Anterior cingulate cortex (tissue), 58 donors: ENCODE measurements around the gene DIP2A.

ENCODE experiments used
- DNase-seq, 58 donors: peaks; one replicate each; lab custom pipeline; 2025; lab: John Stamatoyannopoulos, UW

Gene DIP2A

GRCh38 chr21:46552865-46553379 lies 94.2 kb downstream of the DIP2A start:
- DNase-seq, result no peak

GRCh38 chr21:46553993-46554392 lies 95.3 kb downstream of the DIP2A start:
- DNase-seq, result no peak

DNA sequence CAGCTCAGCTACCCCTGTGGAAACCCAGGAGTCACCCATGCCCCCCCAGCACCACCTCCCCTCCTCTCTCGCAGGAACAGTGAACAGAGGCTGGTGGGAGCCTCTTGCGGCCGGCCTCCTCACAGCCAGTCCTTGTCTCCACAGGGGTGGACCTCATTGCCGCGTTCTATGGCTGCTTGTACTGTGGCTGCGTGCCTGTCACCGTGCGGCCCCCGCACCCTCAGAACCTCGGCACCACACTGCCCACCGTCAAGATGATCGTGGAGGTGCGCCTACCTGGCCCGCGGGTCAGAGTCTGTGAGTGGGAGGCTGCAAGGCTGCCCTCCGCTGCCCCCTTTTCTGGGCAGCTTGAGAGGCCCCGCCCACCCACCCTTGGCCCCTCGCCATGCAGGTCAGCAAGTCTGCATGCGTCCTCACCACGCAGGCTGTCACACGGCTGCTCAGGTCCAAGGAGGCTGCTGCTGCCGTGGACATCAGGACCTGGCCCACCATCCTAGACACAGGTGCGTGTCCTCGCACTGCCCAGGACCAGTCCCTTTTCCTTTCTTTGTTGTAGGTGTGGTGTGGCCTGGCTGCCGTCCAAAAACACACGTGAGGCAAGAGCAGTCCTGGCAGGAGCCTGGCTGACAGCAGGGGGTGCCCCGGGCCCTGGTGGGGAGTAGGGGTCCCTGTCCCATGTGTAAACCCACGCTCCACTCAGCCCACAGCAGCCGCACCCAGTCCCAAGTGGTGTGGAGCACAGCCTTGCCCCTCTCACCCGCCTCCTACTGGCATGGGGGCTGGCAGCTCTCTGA lies 95.9 kb downstream of the DIP2A start:
- DNase-seq, result no peak

- no peak for DNase-seq
These were observed 96.5 kb downstream of the DIP2A start for GRCh38 chr21:46555225-46555617.

DNA sequence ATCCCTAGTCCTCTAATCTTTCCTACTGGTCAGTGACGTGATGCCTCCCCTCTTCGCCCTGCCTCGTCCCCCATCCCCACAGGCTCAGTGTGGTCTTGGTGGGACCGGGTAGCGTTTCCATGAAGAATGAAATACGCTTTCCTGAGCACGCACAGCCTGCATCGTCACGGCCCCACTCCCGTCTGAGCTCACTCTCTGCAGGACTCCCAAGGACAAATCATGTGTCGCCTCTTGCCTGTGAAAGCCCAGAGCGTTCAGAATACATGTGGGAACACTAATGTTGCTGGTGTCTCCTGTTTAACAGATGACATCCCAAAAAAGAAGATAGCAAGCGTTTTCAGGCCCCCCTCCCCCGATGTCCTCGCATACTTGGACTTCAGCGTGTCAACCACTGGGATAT lies 97.0 kb downstream of the DIP2A start:
- no peak for DNase-seq

DNA sequence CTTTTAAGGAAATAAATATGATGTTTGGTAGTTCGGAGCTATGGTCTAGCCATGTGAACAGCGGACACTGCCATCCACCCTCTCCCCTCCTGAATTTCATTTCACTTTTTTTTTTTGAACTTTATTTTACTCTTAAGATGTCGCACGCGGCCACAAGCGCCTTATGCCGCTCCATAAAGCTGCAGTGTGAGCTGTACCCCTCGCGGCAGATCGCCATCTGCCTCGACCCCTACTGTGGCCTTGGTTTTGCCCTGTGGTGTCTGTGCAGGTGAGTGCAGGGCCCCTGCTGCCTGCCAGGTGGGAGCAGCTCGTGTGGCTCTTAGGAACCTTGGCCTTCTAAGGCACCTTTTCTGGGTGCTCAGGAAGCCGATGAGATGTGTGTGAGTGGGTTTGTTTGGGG lies 98.1 kb downstream of the DIP2A start:
- no peak for DNase-seq

DNA sequence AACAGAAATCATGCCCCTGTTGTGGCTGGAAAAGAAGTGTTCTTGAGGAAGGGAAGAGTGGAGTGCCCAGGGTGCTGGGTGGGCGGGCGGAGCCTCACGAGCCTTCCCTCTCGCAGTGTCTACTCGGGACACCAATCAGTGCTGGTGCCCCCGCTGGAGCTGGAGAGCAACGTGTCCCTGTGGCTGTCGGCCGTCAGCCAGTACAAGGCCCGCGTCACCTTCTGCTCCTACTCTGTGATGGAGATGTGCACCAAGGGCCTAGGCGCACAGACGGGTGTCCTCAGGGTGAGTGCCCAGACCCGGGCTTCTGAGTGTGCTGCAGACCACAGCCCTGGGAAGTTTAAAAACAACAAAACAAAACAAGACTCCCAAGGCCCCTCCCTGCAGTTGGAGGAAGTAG lies 98.8 kb downstream of the DIP2A start:
- DNase-seq, result no peak

DNA sequence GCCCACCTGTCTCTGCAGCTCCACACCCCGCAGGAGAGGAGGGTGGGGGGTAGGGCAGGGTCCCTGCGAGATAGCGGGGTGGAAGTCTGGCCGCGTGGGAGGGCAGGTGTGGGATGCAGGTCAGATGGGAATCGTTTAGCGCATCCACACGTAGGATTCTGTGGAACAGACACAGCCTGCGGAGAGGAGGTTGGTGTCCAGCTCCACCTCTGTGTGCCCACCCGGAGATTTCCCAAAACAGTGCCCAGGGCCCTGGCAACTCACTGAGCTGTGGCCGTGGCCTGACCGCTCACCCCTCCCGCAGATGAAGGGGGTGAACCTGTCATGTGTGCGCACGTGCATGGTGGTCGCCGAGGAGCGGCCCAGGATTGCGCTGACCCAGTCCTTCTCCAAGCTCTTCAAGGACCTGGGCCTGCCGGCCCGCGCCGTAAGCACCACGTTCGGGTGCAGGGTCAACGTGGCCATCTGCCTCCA lies 99.3 kb downstream of the DIP2A start:
- DNase-seq, result no peak

DNA sequence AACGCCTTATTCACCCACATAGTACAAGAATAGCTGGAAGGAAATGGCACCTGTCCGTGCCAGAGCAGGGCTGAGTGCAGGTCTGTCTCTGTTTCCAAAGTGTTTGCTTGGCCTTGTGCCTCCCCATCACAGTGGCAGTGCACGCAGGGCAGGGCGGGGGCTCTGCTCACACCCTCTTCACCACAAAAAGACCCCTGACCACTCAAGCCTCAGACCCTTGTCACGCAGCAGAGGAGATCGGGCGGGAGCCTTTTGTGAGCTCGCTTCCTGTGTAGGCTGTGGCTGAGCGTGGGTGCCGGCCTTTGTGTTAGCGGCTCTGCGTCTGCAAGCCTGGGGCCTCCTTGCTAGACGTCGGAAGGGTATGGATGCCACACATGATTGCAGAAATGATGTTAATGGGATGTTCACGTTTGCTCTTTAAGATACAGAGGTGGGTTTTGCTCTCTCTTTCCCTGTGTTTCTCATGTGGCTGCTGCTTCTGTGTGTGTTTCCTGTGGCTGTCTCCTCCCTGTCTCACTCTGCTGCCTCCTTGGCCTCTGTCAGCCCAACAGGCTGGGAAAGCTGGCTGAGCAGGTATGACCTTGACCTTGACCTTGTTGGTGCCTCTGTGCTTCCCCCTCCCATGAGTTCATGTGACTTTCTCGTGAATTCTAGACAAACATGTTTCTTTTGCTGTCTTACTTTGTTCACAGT lies 100.7 kb downstream of the DIP2A start:
- DNase-seq, result peak in 1 of 58 donors; percentile 11

DNA sequence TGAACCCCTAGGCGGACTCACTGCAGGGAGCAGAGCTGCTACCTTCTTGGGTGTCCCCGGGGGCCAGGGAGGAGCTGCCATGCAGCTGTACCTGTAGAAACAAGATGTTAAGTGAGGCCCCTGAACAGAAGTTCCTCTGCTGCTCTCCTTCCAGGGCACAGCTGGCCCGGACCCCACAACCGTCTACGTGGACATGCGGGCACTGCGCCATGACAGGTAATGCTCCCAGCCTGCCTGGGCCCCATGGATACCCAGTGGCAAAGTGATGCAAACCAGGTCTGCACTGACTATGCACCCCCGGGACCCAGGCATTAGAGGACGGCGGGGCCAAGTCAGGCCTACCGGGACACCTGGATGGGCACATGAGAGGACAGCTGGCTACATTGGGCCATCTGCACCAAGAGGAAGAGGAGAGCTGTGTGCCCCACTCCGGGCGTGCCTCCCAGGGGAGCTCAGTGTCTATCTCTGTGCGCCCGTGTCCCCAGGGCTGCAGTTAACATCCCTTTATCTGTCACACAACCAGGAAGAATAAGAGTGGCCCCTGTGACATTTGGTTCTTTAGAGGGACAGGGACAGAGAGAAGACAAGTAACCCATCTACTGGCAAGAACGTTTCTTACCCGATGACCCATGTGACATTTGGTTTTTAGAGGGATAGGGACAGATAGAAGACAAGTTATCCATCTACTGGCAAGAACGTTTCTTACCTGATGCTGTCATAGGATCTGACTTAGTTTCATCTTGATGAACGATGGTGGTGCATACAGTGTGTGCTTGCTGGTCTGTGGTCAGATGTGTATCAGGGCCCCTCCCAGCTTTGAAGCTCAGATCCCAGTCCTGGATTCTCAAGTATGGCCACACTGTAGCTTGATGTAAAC lies 102.1 kb downstream of the DIP2A start:
- no peak for DNase-seq

DNA sequence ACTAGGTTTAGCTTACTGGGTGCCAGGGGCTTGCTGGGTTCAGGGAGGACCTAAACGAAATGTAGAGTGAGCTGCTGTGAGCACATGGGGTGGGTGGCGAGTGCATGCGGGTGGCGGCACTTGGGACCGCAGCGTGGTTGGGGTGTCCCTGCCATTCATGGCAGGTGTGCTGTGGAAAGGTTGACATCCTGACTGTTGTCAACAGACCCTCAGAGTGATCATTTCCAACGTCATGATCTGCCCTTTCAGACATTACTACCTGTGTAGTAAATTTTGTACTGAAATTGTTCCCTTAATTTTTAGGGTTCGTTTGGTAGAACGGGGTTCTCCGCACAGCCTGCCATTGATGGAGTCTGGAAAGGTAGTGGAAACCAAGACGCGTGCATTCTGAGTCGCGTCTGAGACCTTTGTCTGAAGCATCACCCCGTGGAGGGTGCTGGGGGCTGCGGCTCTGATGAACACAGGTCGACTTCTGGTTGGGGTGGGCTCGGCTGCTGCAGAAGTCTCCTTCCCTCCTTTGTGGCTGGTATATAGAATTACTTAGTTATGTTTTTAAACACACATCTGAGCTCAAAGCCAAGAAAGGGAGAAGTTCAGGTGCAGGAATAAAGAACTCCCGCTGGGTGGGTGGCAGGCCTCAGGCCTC lies 102.9 kb downstream of the DIP2A start:
- DNase-seq, result no peak

- DNase-seq, result no peak
These were observed 103.8 kb downstream of the DIP2A start for GRCh38 chr21:46562472-46562871.

- no peak for DNase-seq
These were observed 104.4 kb downstream of the DIP2A start for GRCh38 chr21:46562964-46563607.

DNA sequence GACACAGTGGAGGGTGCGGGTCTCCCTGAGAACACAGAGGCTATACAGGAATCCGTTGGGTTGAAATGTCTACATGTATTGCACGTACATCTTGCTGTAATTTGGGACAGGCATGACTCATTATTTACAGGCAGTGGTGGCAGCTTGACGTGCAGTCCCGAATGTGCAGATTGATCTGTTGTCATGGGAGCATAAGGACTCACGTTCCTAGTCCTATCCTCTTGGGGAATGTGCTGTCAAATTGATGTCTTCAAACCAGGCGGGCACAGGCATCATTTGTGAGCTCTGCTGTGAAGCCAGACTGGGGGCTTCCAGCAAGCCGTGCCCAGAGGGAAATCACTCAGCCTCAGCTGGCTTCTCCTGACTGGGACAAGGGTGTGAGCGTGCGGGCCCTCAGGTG lies 105.7 kb downstream of the DIP2A start:
- DNase-seq, result peak in 3 of 58 donors; percentile 14 to 16 (median 15)

GRCh38 chr21:46567348-46567747 lies 108.7 kb downstream of the DIP2A start:
- DNase-seq, result no peak

GRCh38 chr21:46568562-46568961 lies 109.9 kb downstream of the DIP2A start:
- DNase-seq, result no peak

- DNase-seq, result no peak
These were observed 110.4 kb downstream of the DIP2A start for GRCh38 chr21:46569081-46569480.

DNA sequence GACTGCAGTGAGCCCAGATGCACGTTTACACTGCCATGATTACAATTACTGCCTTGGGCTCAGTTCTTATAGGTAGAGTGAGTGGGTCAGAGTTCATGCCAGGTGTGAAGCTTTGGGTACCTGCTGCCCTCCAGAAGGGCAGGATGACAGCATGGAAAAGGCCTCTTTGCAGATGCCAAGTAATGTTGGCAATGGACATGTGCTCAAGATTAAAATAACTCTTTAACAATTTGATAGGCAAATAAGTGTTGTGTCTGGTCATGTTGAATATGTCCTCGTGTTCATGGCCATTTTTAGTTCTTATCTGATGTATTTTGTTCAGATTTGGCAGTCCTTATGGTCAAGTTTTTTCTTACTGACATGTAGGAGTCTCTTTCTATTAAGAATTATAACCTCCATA lies 111.4 kb downstream of the DIP2A start:
- DNase-seq, result no peak

GRCh38 chr21:46570631-46571030 lies 111.9 kb downstream of the DIP2A start:
- DNase-seq, result no peak

DNA sequence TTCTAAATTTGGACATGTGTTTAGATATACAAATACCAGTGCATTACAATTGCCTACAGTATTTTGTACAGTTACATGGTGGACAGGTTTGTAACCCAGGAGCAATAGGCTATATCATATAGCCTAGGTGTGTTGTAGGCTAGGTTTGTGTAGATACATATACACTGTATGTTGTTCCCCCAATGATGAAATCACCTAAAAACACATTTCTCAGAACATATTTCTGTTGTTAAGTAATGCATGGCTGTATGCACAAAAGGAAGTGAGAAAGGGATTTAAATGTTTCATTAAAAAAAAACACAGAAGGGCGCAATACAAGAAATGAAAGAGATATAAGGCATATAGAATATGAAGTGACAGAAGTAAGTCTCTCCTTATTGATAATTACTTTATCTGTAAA lies 114.2 kb downstream of the DIP2A start:
- no peak for DNase-seq
